Pancreas (tissue), 10 donors: ENCODE measurements around the gene HUS1B. TPM values are rescaled to one million over a fixed set of nuclear protein-coding genes. Genes with fewer than 3 reads are reported as not detected.

Experiments used
- ATAC-seq, 4 donors: fragments of 200-7000 bp; cut with Tn5 transposase; one replicate each; pipeline versions ENCODE4 v1.8.0 to v1.9.1; 2020; ENCODE audit warnings: mild to moderate bottlenecking in 4 of 4, moderate library complexity in 4 of 4
- DNase-seq, 6 donors: peaks; one replicate each; pipeline ENCODE4 v3.0.0-alpha.2; 2020
- FAIRE-seq: peaks from 2 replicates; lab custom pipeline; 2012; peaks lifted over from hg19 to GRCh38; lab: Jason Lieb, UNC
- H3K27ac ChIP-seq, 4 donors: fragments of 200-600 bp; sonication (generic); 1 replicate in 3 of 4; 2 replicates in 1 of 4; pipeline versions ENCODE4 v1.5.0 to v1.8.0; 2020
- H3K27me3 ChIP-seq, 4 donors: fragments of 200-600 bp; one replicate each; pipeline ENCODE4 v1.8.0; 2021
- H3K36me3 ChIP-seq, 3 donors: fragments of 200-600 bp; sonication (generic) in 1 of 3; one replicate each; pipeline versions ENCODE4 v1.5.0 to v1.8.0; 2020 to 2021
- H3K4me1 ChIP-seq, 3 donors: fragments of 200-600 bp; one replicate each; pipeline ENCODE4 v1.8.0; 2021
- H3K4me3 ChIP-seq, 4 donors: fragments of 200-600 bp; sonication (generic) in 2 of 4; one replicate each; pipeline versions ENCODE4 v1.5.0 to v1.8.0; 2020 to 2021
- H3K9me3 ChIP-seq, 4 donors: fragments of 200-600 bp; one replicate each; pipeline ENCODE4 v1.8.0; 2021
- WGBS, 2 donors: extraction: QIAGEN DNeasy Blood & Tissue Kit; methylation state at CpG; one replicate each; pipeline ENCODE4 v1.1.7; 2013; 5-methylcytosine and 5-hydroxymethylcytosine counted together
- intact Hi-C, 3 donors: fragments of 100-400 bp; cut with DNase I; formaldehyde crosslinking; loops; one replicate each; pipeline versions ENCODE4 v1.11.1 to v1.14.2; 2022
- polyA plus RNA-seq, 2 donors: library from polyadenylated mRNA; stranded (reverse); fragments of 200-250 nt; gene quantifications; one replicate each; pipeline ENCODE4 v1.2.3, GENCODE V29; 2013
- total RNA-seq, 6 donors: library from RNA; stranded (reverse); fragmentation: NEBNext Ultra II Directional in 4 of 6; extraction: Animal tissue kit (Norgen Biotek cat#: 25700) in 4 of 6; gene quantifications; one replicate each; pipeline versions ENCODE4 v1.2.1 to v1.2.4, GENCODE V29; 2021 to 2023
- TF ChIP-seq, protein P1 (sequence below), 4 donors: fragments of 200-600 bp; sonication (generic) in 3 of 4; IDR thresholded peaks; one replicate each; pipeline versions ENCODE4 v1.5.0 to v1.8.0; 2021; ENCODE audit warnings: antibody characterized with exemption in 4 of 4
- donor health status: healthy with polysubstance abuse.
- donor health status: DM: no; HTN: no; CAD: no; lungs with moderate emphysema.
- donor health status: DM: no; HTN: no; CAD: no.
- donor health status: control.
- donor health status: control.
- donor health status: Bipolar disorder and iron deficiency.
- donor health status: DM: yes; HTN: yes; CAD: no.
- donor health status: DM: no; HTN: no; CAD: no.
- donor health status: DM: no; HTN: no; CAD: no.
- donor health status: DM: yes; HTN: yes; CAD: no.

The HUS1B gene
- total and polyA plus RNA-seq, 8 donors: 0.12 to 0.81 (median 0.36) TPM; not detected in 2

DNA sequence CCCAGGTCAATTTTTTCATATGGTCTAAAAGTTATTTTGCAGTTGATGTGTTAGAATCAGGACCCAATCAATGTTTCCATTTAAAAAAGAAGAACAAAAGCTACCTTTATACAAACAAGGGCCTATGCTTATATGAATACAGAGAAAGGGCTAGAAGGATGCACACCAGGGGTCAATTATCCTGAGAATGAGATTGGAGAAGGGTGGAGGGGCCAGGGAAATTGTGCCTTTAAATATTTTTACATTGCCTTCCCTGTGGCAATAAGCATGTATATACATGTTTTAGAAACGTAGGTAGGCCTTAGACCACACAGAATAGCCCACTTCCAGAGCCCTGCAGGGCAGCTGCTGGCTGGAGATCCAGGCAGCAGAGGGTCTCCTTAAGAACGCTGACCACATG lies 23.4 kb upstream of the HUS1B start:
- ATAC-seq: no peak
- TF ChIP-seq, protein P1, sequence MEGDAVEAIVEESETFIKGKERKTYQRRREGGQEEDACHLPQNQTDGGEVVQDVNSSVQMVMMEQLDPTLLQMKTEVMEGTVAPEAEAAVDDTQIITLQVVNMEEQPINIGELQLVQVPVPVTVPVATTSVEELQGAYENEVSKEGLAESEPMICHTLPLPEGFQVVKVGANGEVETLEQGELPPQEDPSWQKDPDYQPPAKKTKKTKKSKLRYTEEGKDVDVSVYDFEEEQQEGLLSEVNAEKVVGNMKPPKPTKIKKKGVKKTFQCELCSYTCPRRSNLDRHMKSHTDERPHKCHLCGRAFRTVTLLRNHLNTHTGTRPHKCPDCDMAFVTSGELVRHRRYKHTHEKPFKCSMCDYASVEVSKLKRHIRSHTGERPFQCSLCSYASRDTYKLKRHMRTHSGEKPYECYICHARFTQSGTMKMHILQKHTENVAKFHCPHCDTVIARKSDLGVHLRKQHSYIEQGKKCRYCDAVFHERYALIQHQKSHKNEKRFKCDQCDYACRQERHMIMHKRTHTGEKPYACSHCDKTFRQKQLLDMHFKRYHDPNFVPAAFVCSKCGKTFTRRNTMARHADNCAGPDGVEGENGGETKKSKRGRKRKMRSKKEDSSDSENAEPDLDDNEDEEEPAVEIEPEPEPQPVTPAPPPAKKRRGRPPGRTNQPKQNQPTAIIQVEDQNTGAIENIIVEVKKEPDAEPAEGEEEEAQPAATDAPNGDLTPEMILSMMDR (IDR thresholded peaks at IDR 0.05): no peak
- no peak overlapping the region for H3K27ac ChIP-seq
- DNase-seq: no peak
- no peak for FAIRE-seq
- 80% methylated on average over 2 of the region's 2 CpGs for WGBS, 2 donors
- H3K27me3 ChIP-seq: no peaks in the 10 kb centered on the region
- H3K36me3 ChIP-seq: no peaks in the 10 kb centered on the region
- H3K4me3 ChIP-seq: no peak overlapping the region
- H3K9me3 ChIP-seq: no peaks in the 10 kb centered on the region
- H3K4me1 ChIP-seq: no peaks in the 10 kb centered on the region
- intact Hi-C loops: no loop called here

DNA sequence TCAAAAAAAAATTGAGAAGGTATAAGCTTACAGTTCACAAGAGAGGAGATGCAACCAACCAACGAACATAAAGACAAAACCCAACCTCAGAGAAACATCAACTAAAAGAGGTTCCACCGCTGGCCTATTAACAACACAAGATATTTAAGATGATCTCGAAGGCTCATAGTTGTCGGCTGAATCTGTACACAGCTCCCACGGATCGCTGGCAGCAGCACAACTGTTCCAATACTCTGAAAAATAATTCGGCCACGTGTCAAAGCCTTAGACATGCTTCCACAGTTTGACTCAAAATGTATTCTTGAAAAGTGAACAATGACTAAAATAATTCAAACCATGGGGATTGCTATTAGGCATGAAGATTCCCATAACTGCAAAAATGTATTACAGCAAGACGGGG lies 22.4 kb upstream of the HUS1B start:
- no peaks in the 10 kb centered on the region for H3K9me3 ChIP-seq
- DNase-seq: no peak
- no peak for ATAC-seq
- H3K27me3 ChIP-seq: no peaks in the 10 kb centered on the region
- no peaks in the 10 kb centered on the region for H3K36me3 ChIP-seq
- H3K4me3 ChIP-seq: no peak overlapping the region
- no peaks in the 10 kb centered on the region for H3K4me1 ChIP-seq
- intact Hi-C loops: no loop called here
- TF ChIP-seq, protein P1 (IDR thresholded peaks at IDR 0.05): no peak
- no peak overlapping the region for H3K27ac ChIP-seq
- FAIRE-seq: no peak
- WGBS, 2 donors: 80 to 86% methylated on average over 9 of the region's 9 CpGs

DNA sequence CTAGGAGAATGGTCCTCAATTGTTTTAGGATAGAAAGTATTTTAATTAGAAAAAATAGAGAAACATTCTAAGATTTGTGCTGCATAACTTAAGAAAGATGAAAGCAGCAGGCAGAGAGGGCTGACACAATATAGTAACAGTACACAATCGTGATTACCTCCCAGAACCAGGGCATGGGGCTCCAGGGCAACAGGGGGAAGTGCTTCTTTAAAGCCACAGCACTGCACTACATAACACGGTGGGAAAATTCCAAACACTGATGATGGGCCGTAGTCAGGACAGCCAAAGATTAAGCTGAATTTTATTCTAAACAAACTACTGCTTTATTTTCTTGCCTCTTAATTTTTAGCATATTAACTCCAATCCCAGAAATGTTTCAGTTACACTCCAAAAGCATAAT lies 21.6 kb upstream of the HUS1B start:
- 67 to 71% methylated on average over 3 of the region's 3 CpGs for WGBS, 2 donors
- FAIRE-seq (no peak), ATAC-seq (no peak), DNase-seq (no peak)
- H3K27me3 ChIP-seq: no peaks in the 10 kb centered on the region
- H3K27ac ChIP-seq: no peak overlapping the region
- H3K9me3 ChIP-seq: no peaks in the 10 kb centered on the region
- no peaks in the 10 kb centered on the region for H3K36me3 ChIP-seq
- TF ChIP-seq, protein P1 (IDR thresholded peaks at IDR 0.05): no peak
- H3K4me1 ChIP-seq: no peaks in the 10 kb centered on the region
- no peak overlapping the region for H3K4me3 ChIP-seq
- intact Hi-C loops: no loop called here

DNA sequence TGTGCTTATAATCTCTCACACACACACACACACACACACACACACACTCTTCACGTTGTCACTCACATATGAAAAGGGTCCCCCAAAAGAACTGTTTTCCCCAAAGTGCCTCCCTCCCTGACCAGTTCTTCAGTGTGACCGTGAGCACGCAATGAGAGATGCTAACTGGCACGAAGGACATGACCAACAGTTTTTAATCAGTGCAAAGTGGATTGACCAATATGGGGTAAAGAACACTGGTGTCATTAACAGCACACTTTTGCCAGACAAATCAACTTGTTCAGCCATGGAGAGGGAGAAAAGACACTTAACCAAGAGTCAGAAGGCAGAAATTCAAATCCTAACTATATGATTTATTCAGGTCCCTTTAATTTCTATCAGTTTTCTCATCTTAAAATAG lies 21.0 kb upstream of the HUS1B start:
- DNase-seq: no peak
- Histone ChIP-seq H3K4me3 (no peak overlapping the region), H3K27me3 (no peaks in the 10 kb centered on the region), H3K9me3 (no peaks in the 10 kb centered on the region), H3K36me3 (no peaks in the 10 kb centered on the region), H3K27ac (no peak overlapping the region), H3K4me1 (no peaks in the 10 kb centered on the region)
- ATAC-seq: no peak
- 95 to 98% methylated on average over 4 of the region's 4 CpGs for WGBS, 2 donors
- TF ChIP-seq, protein P1 (IDR thresholded peaks at IDR 0.05): no peak
- FAIRE-seq: no peak
- intact Hi-C loops: no loop called here

DNA sequence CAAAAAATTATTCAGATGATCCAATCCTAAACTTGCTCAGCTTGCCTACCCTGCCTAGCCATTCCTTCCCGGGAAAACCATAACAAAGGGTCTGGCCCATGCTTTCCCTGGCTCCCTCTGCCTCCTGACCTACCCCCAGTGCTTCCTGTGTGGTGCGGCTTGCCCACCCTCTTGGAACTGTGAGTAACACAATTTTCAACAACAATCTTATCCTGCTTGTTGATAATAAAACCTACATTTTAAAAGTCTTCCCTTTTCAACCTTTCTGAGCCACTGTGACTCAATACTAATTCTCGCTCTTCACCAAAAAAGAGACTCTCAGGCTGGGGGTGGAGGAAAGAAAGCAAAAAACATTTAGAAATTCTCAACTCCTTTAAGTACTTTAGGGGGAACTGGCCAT lies 18.1 kb upstream of the HUS1B start:
- H3K27ac ChIP-seq: no peak overlapping the region
- no peak for ATAC-seq
- FAIRE-seq: no peak
- 85 to 92% methylated on average over 3 of the region's 3 CpGs for WGBS, 2 donors
- H3K27me3 ChIP-seq: no peaks in the 10 kb centered on the region
- no peak for DNase-seq
- no peaks in the 10 kb centered on the region for H3K9me3 ChIP-seq
- TF ChIP-seq, protein P1 (IDR thresholded peaks at IDR 0.05): no peak
- intact Hi-C loops: no loop called here
- H3K4me3 ChIP-seq: no peak overlapping the region
- H3K36me3 ChIP-seq: no peaks in the 10 kb centered on the region
- no peaks in the 10 kb centered on the region for H3K4me1 ChIP-seq
